Ovary (tissue), 3 donors: Measurements from ENCODE around the gene GNAL.

ENCODE experiments used
- POLR2A ChIP-seq: fragments of 450-650 bp; IDR thresholded peaks from one replicate; pipeline ENCODE4 v1.6.1; 2017; ENCODE audit warnings: antibody characterized with exemption, mild to moderate bottlenecking, moderate library complexity
- TF ChIP-seq, protein P1 (sequence below), 3 donors: fragments of 450-650 bp in 2 of 3; fragments of 200-600 bp in 1 of 3; IDR thresholded peaks; one replicate each; pipeline versions ENCODE4 v1.5.1 to v1.8.0; 2016 to 2022; ENCODE audit warnings: antibody characterized with exemption in 3 of 3, mild to moderate bottlenecking in 1 of 3
- donor health status: DM: no; HTN: no; CAD: no.

DNA sequence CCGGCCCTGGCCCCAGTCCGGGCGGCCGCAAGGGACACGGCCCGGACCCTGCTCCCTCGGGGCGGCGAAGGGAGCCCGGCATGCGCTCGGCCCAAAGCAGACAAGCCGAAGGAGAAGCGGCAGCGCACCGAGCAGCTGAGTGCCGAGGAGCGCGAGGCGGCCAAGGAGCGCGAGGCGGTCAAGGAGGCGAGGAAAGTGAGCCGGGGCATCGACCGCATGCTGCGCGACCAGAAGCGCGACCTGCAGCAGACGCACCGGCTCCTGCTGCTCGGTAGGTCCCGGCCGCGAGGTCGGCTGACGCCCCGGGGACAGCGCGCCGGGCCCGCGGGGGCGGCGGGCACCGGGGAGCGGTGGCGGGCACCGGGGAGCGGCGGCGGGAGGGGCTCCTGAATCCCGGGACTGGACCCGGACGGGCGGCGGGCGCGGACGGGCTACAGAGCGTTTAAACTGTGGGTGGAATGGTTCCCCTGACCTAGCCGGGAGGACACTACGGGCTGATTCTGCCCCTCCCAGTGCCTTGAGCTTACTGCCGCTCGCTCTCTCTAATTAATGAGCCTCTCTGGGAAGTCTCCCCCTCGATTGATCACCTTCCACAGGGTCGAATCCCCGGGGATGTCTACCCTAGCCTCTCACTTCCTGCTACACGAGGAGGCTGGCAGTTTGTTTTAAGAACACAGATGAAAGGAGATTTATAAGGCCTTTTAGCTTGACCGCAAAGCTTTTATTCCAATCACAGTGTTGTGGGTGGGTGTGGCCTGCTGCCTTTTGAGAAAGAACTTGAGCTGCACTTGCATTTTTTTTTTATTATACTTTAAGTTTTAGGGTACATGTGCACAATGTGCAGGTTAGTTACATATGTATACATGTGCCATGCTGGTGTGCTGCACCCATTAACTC is 853 bp downstream of the GNAL start:
- no peak for TF ChIP-seq POLR2A
- TF ChIP-seq, protein P1, sequence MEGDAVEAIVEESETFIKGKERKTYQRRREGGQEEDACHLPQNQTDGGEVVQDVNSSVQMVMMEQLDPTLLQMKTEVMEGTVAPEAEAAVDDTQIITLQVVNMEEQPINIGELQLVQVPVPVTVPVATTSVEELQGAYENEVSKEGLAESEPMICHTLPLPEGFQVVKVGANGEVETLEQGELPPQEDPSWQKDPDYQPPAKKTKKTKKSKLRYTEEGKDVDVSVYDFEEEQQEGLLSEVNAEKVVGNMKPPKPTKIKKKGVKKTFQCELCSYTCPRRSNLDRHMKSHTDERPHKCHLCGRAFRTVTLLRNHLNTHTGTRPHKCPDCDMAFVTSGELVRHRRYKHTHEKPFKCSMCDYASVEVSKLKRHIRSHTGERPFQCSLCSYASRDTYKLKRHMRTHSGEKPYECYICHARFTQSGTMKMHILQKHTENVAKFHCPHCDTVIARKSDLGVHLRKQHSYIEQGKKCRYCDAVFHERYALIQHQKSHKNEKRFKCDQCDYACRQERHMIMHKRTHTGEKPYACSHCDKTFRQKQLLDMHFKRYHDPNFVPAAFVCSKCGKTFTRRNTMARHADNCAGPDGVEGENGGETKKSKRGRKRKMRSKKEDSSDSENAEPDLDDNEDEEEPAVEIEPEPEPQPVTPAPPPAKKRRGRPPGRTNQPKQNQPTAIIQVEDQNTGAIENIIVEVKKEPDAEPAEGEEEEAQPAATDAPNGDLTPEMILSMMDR (IDR thresholded peaks at IDR 0.05): no peak
